Measurements from ENCODE around the gene STRADB. TPM values are rescaled to one million over a fixed set of nuclear protein-coding genes. Genes with fewer than 3 reads are reported as not detected.
"Not testable (repeated sequence)": the region's sequence is repeated elsewhere in the genome, so short reads cannot be mapped to it uniquely, and the experiment has no call there.

STRADB gene
- total RNA-seq, 1 donor from 2014 or later, result 23.3 TPM

GRCh38 chr2:201483342-201483741 lies 31.8 kb downstream of the STRADB start:
- POLR2A ChIA-PET, result no interaction called here

DNA sequence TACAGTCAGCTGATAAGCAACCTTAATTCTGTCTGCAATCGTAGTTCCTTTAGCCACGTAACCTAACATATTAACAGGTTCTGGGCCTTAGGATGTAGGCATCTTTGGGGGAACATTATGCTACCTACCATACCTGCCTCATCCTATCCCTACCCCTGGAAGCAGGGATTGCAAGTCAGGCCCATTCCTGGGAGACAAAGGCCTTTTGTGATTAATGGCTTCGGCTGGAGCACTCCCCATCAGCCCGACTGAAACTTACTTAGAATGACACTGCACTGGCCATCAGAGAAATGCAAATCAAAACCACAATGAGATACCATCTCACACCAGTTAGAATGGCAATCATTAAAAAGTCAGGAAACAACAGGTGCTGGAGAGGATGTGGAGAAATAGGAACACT lies 32.2 kb downstream of the STRADB start:
- POLR2A ChIA-PET; H3K27ac Mint-ChIP-seq; ATAC-seq (ENCODE audit: low read depth); DNase-seq; CTCF ChIA-PET; H3K27me3 Mint-ChIP-seq; intact Hi-C loops (cut with micrococcal nuclease); H3K4me1 Mint-ChIP-seq; H3K9me3 Mint-ChIP-seq; H3K4me3 Mint-ChIP-seq: not testable (repeated sequence)
- peaks cover 18% of the 10 kb centered on the region for H3K36me3 Mint-ChIP-seq (ENCODE audit: low read depth)

More at GRCh38 chr2:201483342-201483741, 31.8 kb downstream of the STRADB start:
- Mint-ChIP-seq H3K27ac (no peak overlapping the region), H3K9me3 (no peaks in the 10 kb centered on the region), H3K4me1 (no peaks in the 10 kb centered on the region), H3K36me3 (ENCODE audit: low read depth) (peaks cover 21% of the 10 kb centered on the region), H3K27me3 (no peaks in the 10 kb centered on the region), H3K4me3 (no peak overlapping the region)
- intact Hi-C loops (cut with micrococcal nuclease), result no loop called here
- ATAC-seq (ENCODE audit: low read depth) (no peak), DNase-seq (no peak)
- no peak for TF ChIP-seq CTCF (IDR thresholded peaks at IDR 0.05)
- CTCF ChIA-PET, result no interaction called here

DNA sequence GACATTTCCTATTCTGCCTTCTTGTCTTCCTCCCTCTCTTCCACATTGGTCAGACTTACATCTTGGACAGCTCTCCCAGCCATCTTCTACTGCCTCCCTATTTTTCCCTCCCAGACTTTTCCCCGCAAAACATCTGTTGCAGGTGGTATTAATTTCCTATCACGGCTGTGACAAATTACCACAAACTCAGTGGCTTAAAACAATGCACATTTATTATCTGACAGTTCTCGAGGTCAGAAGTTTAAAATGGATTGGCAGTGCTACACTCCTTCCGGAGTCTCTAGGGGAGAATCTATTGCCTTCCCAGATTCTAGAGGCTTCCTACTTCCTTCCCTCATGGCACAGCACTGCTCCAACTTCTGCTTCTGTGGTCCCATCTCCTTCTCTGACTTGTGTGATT lies 33.3 kb downstream of the STRADB start:
- Mint-ChIP-seq H3K9me3 (no peaks in the 10 kb centered on the region), H3K27me3 (no peaks in the 10 kb centered on the region), H3K27ac (no peak overlapping the region), H3K36me3 (ENCODE audit: low read depth) (peaks cover 15% of the 10 kb centered on the region), H3K4me3 (no peak overlapping the region), H3K4me1 (no peaks in the 10 kb centered on the region)
- no peak for TF ChIP-seq CTCF (IDR thresholded peaks at IDR 0.05)
- CTCF ChIA-PET, result no interaction called here
- no peak for ATAC-seq (ENCODE audit: low read depth)
- no peak for DNase-seq
- intact Hi-C loops (cut with micrococcal nuclease), result no loop called here
- POLR2A ChIA-PET, result no interaction called here

- H3K27ac Mint-ChIP-seq, result no peak overlapping the region
- H3K4me3 Mint-ChIP-seq, result no peak overlapping the region
- H3K9me3 Mint-ChIP-seq, result no peaks in the 10 kb centered on the region
- DNase-seq (no peak), ATAC-seq (ENCODE audit: low read depth) (no peak)
- no peaks in the 10 kb centered on the region for H3K36me3 Mint-ChIP-seq (ENCODE audit: low read depth)
- intact Hi-C loops (cut with micrococcal nuclease), result no loop called here
- ChIA-PET POLR2A (interaction anchor here (0.6 kb wide), 1 partner anchor 246 kb away, joined by 4 read pairs; no protein-coding TSS in a partner anchor), CTCF (no interaction called here)
- H3K27me3 Mint-ChIP-seq, result no peaks in the 10 kb centered on the region
- no peaks in the 10 kb centered on the region for H3K4me1 Mint-ChIP-seq
- no peak for TF ChIP-seq CTCF (IDR thresholded peaks at IDR 0.05)
Observed at GRCh38 chr2:201490291-201490690, 38.8 kb downstream of the STRADB start.

GRCh38 chr2:201496785-201497184 lies 45.2 kb downstream of the STRADB start:
- ATAC-seq (ENCODE audit: low read depth) (no peak), DNase-seq (no peak)
- intact Hi-C loops (cut with micrococcal nuclease), result no loop called here
- POLR2A ChIA-PET, result no interaction called here
- Mint-ChIP-seq H3K4me1 (no peaks in the 10 kb centered on the region), H3K27ac (no peak overlapping the region), H3K36me3 (ENCODE audit: low read depth) (peaks cover 2% of the 10 kb centered on the region), H3K9me3 (peaks cover 2% of the 10 kb centered on the region), H3K27me3 (no peaks in the 10 kb centered on the region), H3K4me3 (no peak overlapping the region)
- CTCF ChIA-PET, result no interaction called here
- no peak for TF ChIP-seq CTCF (IDR thresholded peaks at IDR 0.05)

- POLR2A ChIA-PET, result interaction anchor here (0.7 kb wide), 1 partner anchor 804 kb away, joined by 7 read pairs; no protein-coding TSS in a partner anchor
- H3K4me1 Mint-ChIP-seq, result no peaks in the 10 kb centered on the region
- ATAC-seq (ENCODE audit: low read depth), result no peak
- no peaks in the 10 kb centered on the region for H3K27me3 Mint-ChIP-seq
- H3K4me3 Mint-ChIP-seq, result no peak overlapping the region
- H3K27ac Mint-ChIP-seq, result no peak overlapping the region
- CTCF ChIA-PET, result no interaction called here
- intact Hi-C loops (cut with micrococcal nuclease), result no loop called here
- H3K9me3 Mint-ChIP-seq, result peaks cover 13% of the 10 kb centered on the region
- no peak for DNase-seq
- no peak for TF ChIP-seq CTCF (IDR thresholded peaks at IDR 0.05)
- peaks cover 8% of the 10 kb centered on the region for H3K36me3 Mint-ChIP-seq (ENCODE audit: low read depth)
Observed at GRCh38 chr2:201500534-201500933, 49.0 kb downstream of the STRADB start.

Data from activated B cell treated with CpG ODN at 0.5 μM for 24 hours (primary cell).